Spleen (tissue), 7 donors: Measurements from ENCODE around the gene BMP6.

Source experiments
- POLR2A ChIP-seq, 3 donors: fragments of 450-650 bp; IDR thresholded peaks; one replicate each; pipeline ENCODE4 v1.5.1; 2017; ENCODE audit warnings: antibody characterized with exemption in 3 of 3, mild to moderate bottlenecking in 1 of 3
- POLR2AphosphoS5 ChIP-seq, 3 donors: sonication (generic); formaldehyde crosslinking; IDR thresholded peaks; one replicate each; pipeline ENCODE4 v1.5.1; 2017; ENCODE audit warnings: antibody characterized with exemption in 3 of 3
- TF ChIP-seq, protein P1 (sequence below), 11 experiments: fragments of 200-600 bp in 7 of 11; fragments of 450-650 bp in 4 of 11; sonication (generic) in 4 of 11; IDR thresholded peaks in 8 of 11; conservative IDR thresholded peaks in 3 of 11; 1 replicate in 7 of 11; 2 replicates in 4 of 11; pipeline versions ENCODE4 v1.4.0 to v1.8.0; 2016 to 2021; ENCODE audit warnings: antibody characterized with exemption in 11 of 11, inconsistent platforms in 4 of 11, mild to moderate bottlenecking in 1 of 11
- donor health status: DM: no; HTN: no; CAD: no; lungs with moderate emphysema.
- donor health status: DM: no; HTN: no; CAD: no.
- donor health status: DM: no; HTN: no; CAD: no.

- TF ChIP-seq, protein P1, sequence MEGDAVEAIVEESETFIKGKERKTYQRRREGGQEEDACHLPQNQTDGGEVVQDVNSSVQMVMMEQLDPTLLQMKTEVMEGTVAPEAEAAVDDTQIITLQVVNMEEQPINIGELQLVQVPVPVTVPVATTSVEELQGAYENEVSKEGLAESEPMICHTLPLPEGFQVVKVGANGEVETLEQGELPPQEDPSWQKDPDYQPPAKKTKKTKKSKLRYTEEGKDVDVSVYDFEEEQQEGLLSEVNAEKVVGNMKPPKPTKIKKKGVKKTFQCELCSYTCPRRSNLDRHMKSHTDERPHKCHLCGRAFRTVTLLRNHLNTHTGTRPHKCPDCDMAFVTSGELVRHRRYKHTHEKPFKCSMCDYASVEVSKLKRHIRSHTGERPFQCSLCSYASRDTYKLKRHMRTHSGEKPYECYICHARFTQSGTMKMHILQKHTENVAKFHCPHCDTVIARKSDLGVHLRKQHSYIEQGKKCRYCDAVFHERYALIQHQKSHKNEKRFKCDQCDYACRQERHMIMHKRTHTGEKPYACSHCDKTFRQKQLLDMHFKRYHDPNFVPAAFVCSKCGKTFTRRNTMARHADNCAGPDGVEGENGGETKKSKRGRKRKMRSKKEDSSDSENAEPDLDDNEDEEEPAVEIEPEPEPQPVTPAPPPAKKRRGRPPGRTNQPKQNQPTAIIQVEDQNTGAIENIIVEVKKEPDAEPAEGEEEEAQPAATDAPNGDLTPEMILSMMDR (IDR thresholded peaks at IDR 0.05 in 8 of 11, conservative IDR thresholded peaks at IDR 0.05 in 3 of 11), result no peak
- TF ChIP-seq POLR2AphosphoS5 (IDR thresholded peaks at IDR 0.05) (peak in 1 of 3 donors; percentile 19), POLR2A (IDR thresholded peaks at IDR 0.05) (no peak)
These were observed 152.6 kb downstream of the BMP6 start for GRCh38 chr6:7878401-7878964.
